COR-L47 (cell line): ENCODE data around the gene CHD1L.
A peak's percentile ranks its signal among the peaks of the same experiment; 100 is the strongest.
"Not testable (repeated sequence)": the region's sequence is repeated elsewhere in the genome, so short reads cannot be mapped to it uniquely, and the experiment has no call there.

Experiments used
- DNase-seq: peaks from one replicate; lab custom pipeline; 2025; lab: John Stamatoyannopoulos, UW

CHD1L gene

DNA sequence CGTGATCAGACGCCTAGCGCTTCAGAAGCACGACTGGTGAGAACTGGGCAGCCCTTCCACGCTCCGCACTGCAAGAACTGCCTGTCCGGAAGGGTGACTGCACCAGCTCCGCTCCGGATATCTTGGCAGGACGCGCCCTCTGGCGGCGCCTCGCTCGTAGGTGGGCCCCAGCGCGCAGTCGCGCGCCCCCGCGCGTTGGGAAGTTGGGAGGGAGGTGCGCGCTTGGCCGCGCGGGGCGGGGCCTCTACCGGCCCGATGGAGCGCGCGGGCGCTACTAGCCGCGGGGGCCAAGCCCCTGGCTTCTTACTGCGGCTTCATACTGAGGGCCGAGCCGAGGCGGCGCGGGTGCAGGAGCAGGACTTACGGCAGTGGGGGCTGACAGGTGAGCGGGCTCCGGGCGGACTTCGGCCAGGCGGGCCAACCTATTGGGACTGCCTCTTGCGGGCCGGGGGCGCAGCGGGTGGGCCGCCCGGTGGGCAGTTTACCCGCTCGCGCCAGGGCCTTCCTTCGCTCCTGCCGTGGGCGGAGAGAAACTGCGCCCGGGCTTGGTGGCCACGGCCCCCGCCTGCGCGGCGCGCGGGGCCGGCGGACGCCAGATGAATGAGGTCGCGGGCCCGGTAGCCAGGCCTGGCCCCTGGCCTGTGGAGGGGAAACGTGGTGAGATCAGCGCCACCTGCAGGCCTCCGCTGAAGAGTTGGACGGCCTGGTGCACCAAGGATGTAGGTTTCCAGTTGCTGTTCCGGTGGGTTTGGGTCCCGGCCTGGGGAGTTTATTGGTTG lies at the start of gene CHD1L:
TSS of gene CHD1L (plus strand) at position 236 of the 779 bp plus-strand sequence. CDS start at position 256, 20 bp downstream.
- DNase-seq, result peak; percentile 94

- DNase-seq, result not testable (repeated sequence)
These were observed 45.2 kb upstream of the CHD1L start for GRCh38 chr1:147197324-147197723.

DNA sequence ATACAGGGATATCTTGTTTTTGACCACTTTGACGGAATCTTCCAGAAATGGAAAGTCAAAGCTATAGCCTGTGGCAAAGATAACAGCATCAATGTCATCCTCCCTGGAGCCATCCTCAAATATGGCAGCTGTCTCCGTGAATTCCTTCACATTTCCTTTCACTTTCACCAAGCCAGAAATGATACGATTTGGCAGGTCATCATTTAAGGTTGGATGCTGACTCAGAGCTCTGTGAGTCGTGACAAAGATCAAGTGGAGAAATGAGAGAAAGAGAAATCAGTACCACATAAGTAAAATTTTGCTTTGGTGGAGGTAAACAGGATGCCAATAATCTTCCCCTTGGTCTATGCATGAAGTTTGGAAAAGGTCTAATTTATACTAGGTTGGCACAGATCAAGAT lies 41.2 kb upstream of the CHD1L start:
- DNase-seq, result no peak

DNA sequence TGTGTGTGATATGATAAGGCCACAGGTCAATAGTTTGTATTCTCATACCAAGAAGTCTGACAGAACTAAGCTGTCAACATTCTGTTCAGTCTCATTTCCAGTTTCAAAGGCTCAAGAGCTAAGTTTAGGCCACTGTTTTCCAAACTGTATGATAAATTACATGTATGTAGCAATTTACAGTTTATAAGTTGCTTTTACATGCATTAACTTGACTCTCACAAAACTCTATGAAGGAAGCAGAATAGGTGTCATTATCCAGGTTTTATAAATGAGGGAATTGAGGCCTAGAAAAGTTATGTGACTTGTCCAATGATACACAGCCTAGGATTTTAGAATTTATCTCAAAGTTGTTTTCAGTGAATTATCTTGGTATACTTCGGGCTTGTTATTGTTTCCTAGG lies 40.7 kb upstream of the CHD1L start:
- DNase-seq, result no peak

DNA sequence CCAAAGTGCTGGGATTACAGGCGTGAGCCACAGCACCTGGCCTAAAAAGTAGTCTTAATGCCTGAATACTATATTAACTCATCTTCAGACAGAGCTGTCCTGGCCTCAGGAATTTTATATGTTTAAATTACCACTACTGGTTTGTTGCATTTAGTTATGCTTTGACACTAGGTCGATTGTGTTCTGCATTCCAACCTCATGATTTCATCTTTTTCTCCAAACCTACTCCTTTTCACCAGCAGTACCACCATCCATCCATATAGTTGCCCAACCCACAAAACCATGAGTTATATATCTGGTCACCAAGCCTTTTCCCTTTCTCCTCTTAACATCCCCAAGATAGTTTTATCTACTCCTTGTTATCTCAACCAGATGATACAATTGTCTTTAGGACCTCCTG lies 39.9 kb upstream of the CHD1L start:
- no peak for DNase-seq

DNA sequence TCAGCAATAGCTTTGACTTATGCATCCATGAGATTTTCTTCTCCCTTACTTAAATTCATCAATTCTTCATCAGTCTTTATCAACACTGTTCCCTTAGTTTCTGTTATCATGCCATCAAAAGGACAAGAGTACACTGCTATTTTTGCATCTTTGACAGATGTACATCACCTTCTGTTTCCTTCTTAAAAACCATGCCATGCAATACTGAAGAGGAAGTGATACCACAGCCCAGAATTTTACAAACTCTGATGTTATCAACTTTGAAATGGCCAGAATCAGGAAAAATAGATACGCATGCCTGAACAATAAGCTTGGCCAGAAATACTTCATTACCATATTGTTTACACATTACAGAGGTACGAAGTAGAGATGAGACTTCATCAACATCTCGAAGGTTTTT lies 38.4 kb upstream of the CHD1L start:
- DNase-seq, result no peak

DNA sequence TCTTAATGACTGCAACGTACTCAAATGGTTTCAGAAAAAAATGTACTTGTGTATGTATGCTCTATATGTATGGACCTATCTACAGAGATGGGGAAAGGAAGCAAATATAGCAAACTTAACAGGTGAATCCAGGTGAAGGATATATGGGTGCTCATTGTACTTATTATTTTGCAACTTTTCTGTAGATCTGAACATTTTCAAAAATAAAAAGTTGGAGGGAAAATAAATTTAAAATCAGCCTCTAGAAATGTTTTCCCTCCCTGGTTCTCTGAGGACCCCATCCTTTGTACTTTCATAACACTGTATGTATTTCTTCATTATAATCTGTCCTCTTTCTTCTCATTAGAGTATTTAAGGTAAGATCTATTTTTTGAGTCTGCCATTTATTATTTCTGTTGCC lies 35.3 kb upstream of the CHD1L start:
- no peak for DNase-seq

DNA sequence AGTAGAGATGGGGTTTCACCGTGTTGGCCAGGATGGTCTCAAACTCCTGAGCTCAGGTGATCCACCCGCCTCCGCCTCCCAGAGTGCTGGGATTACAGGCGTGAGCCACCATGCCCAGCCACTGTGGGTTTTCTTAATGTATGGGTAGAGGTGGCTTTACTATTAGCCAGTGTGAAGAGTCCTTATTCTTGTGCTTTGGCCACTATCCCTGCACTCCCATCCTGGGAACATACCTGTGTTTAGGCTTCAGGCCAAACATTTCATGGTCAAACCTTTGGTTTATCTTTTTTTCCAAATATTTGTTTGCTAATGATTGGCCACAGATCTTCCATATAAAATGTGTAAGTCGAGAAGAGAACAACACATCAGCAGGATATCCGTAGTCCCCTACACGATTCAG lies 33.9 kb upstream of the CHD1L start:
- DNase-seq, result no peak

DNA sequence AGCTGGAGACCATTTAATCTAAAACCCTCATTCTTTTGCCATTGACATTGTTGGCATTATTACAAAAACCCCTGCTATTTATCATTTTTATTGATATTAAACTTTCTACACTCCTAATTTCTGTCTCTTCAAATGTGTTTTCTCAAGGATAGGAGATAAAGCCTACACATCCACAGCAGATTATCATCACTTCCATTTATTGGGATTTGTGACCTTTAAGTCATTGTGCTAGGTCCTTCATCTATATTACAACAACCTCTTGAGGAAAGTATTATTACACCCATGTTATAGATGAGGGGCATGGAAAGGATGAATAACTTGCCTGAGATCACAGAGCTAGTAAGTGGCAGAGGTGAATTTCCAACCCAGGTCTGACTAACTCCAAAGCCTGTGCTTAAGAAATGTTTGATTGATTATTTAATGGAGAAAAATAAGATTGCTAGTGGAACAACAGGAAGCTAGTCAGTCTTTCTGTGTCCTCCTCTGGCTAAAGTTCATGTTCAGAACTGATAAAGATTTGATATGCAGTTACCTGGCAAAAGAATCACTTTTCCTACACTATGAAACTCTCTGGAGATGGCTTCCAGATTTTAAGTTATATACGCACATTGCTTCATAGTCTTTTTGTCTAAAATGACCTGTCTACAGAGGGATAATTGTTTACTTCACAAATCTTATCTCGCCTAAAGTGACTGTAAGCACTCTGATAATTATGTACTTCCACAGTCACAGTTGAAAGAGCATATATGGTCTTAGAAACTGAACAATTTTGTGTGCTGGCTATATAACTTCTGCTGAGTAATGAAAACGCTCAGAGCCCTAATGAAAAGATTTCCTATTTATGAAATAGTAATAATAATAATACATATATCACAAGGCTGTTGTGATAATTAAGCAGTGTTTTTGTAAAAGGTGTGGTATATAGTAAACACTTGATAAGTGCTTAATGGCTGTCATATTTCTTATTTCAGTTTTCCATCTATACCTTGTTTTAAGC lies 32.4 kb upstream of the CHD1L start:
- DNase-seq, result no peak

GRCh38 chr1:147210987-147211386 lies 31.5 kb upstream of the CHD1L start:
- DNase-seq, result no peak

GRCh38 chr1:147211577-147211976 lies 30.9 kb upstream of the CHD1L start:
- no peak for DNase-seq

DNA sequence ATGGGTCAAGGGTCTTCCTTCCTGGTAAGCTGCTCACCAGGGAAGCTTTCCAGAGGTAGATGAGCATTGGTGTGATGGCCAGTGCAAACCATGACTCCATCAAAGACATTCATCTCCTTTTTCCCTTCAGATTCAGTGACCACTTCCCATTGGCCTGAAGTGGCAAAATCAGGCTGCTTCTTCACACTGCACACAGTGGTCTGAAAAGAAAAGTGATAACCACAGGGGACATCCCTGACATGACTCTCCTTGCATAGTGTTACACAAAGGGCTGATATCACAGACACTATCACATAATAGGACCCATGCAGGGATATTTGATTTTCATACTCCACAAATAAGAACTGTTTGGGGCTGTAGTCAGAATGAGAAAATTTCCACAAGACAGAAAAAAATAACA lies 29.2 kb upstream of the CHD1L start:
- no peak for DNase-seq

DNA sequence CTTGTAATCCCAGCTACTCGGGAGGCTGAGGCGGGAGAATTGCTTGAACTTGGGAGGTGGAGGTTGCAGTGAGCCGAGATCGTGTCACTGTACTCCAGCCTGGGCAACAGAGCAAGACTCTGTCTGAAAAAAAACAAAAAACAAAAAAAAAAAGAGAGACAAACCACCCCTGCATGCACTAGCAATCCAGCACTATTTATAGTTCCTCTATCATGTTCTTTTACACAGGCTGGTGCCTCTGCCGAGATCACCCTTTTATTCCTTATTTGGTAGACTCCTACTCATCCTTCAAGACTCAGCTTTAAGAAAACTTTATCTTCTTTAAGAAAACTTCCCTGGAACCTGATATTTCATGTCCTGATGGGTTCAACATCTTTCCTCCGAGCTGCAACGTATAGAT lies 28.2 kb upstream of the CHD1L start:
- DNase-seq, result no peak

- no peak for DNase-seq
These were observed 27.5 kb upstream of the CHD1L start for GRCh38 chr1:147214842-147215539.

DNA sequence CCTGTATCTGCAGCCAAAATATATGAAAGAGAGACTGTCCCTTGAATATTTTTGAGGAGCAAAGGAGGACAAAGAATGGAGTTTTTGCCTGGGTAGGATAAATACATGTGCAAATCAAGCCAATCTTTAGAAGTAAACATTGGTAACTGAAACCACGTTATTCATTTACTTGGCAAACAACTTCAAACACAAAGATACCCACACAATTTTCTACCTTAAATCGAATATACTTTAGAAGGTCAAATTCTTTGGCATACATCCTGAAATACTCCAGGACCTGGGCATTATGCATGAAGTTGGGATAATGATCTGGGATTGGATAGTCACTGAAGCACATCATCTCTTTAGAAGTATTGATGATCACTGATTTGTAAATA lies 27.0 kb upstream of the CHD1L start:
- DNase-seq, result no peak

- DNase-seq, result no peak
These were observed 26.4 kb upstream of the CHD1L start for GRCh38 chr1:147216124-147216523.

GRCh38 chr1:147217141-147217540 lies 25.3 kb upstream of the CHD1L start:
- no peak for DNase-seq

GRCh38 chr1:147218606-147219005 lies 23.9 kb upstream of the CHD1L start:
- DNase-seq, result no peak

GRCh38 chr1:147223740-147224615 lies 18.5 kb upstream of the CHD1L start:
- no peak for DNase-seq

- DNase-seq, result peak; percentile 45
These were observed 17.2 kb upstream of the CHD1L start, which contains the start of gene FMO5 for GRCh38 chr1:147225193-147225730. FMO5 (minus strand) TSS chr1:147225339; CDS start chr1:147225029, 310 bp downstream.

DNA sequence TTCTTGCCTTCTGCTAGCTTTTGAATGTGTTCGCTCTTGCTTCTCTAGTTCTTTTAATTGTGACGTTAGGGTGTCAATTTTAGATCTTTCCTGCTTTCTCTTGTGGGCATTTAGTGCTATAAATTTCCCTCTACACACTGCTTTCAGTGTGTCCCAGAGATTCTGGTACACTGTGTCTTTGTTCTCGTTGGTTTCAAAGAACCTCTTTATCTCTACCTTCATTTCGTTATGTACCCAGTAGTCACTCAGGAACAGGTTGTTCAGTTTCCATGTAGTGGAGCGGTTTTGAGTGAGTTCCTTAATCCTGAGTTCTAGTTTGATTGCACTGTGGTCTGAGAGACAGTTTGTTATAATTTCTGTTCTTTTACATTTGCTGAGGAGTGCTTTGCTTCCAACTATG lies 11.5 kb upstream of the CHD1L start:
- not testable (repeated sequence) for DNase-seq
